ENCODE data around the gene SNRNP35.
"Not testable (repeated sequence)": the region's sequence is repeated elsewhere in the genome, so short reads cannot be mapped to it uniquely, and the experiment has no call there.

SNRNP35 gene

GRCh38 chr12:123449249-123449733 is 8.6 kb upstream of the SNRNP35 start:
- no peak for DNase-seq (ENCODE audit: low read depth in 2 of 2, low spot score in 1 of 2)

- no peak for DNase-seq (ENCODE audit: low read depth in 2 of 2, low spot score in 1 of 2)
These were observed 8.1 kb upstream of the SNRNP35 start for GRCh38 chr12:123449856-123450255.

DNA sequence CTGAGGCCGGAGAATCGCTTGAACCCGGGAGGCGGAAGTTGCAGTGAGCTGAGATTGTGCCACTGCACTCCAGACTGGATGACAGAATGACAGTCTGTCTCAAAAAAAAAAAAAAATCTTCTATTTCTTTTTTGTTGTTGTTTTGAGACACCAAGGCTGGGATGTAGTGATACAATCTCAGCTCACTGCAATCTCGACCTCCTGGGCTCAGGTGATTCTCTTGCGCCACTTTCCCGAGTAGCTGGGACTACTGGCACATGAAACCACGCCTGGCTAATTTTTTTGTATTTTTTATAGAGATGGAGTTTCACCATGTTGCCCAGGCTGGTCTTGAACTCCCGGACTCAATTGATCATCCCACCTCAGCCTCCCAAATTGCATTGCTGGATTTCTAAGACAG is 7.3 kb upstream of the SNRNP35 start:
- DNase-seq (ENCODE audit: low read depth in 2 of 2, low spot score in 1 of 2): no peak

- not testable (repeated sequence) for DNase-seq (ENCODE audit: low read depth in 2 of 2, low spot score in 1 of 2)
These were observed 5.7 kb upstream of the SNRNP35 start for GRCh38 chr12:123452276-123452550.

- no peak for DNase-seq (ENCODE audit: low read depth in 2 of 2, low spot score in 1 of 2)
These were observed 4.8 kb upstream of the SNRNP35 start for GRCh38 chr12:123453165-123453564.

GRCh38 chr12:123463174-123463573 is 5.2 kb downstream of the SNRNP35 start:
- DNase-seq (ENCODE audit: low read depth in 2 of 2, low spot score in 1 of 2): not testable (repeated sequence)

- DNase-seq (ENCODE audit: low read depth in 2 of 2, low spot score in 1 of 2): no peak
These were observed 7.1 kb downstream of the SNRNP35 start for GRCh38 chr12:123465084-123465483.

- DNase-seq (ENCODE audit: low read depth in 2 of 2, low spot score in 1 of 2): no peak
These were observed 10.8 kb downstream of the SNRNP35 start for GRCh38 chr12:123468786-123469185.

DNA sequence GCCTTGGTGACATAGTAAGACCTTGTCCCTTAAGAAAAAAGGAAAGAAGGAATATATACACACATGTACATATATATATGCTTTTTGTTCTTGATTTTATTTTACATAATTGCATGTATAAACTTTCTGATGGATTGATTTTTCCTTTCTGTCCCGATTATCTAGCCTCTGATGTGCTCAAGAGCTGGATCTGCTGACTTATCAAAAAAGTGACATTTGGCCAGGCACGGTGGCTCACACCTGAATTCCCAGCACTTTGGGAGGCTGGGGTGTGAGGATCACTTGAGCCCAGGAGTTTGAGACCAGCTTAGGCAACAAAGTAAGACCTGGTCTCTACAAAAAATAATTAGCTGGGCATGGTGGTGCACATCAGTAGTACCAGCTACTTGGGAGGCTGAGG is 12.0 kb downstream of the SNRNP35 start:
- no peak for DNase-seq (ENCODE audit: low read depth in 2 of 2, low spot score in 1 of 2)

DNA sequence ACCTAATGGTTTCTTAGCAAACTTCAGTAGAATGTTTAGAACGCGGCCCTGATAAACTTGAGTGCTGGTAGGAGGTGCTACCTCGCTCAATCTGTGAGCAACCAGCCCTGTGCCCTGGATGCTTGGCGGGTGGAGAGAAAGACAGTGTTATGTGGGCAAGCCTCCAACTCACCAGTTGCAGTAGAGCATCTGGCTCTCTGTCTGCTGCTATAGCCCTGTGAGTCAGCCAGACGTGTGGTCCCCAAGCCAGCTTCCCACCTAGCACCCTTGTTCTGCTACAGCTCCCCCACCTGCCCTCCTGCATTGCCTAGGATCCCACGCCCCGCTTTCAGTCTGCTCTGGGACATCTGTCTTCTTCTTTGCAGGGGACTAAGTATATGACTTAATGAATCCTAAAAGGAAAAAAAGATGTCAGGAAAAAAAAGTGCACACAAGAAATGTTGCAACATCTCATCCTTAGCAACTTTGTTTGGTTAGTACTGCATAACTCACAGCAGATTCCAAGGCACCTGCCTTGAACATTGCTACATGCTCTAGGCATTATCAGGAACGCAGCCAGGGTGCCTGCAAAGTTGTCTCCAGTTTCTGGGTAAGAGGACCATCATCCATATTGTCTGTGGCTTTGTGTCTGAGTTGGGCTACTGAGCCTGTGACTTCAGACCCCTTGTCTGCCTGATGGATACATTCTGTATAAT is 13.6 kb downstream of the SNRNP35 start:
- DNase-seq (ENCODE audit: low read depth in 2 of 2, low spot score in 1 of 2): no peak

DNA sequence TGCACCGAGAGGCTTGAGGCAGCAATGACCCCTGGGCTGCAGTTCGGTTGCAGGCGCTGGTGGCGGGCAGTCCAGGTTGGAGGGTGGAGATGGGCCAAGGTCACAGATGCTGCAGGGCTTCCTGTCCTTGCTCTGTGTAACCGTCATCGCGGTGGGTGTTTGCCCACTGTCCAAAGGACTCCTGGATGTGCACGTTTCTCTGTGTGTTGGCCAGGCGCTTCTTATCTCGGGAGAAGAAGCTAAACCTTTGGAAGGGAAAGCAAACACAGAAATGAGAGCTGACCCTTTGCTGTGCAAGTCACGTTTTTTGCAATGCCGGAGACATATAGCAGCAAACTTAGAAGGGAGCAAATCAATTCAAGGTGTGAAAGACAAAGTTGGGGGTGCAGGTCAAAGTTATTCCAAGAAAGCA is 14.5 kb downstream of the SNRNP35 start:
- DNase-seq (ENCODE audit: low read depth in 2 of 2, low spot score in 1 of 2): no peak

DNA sequence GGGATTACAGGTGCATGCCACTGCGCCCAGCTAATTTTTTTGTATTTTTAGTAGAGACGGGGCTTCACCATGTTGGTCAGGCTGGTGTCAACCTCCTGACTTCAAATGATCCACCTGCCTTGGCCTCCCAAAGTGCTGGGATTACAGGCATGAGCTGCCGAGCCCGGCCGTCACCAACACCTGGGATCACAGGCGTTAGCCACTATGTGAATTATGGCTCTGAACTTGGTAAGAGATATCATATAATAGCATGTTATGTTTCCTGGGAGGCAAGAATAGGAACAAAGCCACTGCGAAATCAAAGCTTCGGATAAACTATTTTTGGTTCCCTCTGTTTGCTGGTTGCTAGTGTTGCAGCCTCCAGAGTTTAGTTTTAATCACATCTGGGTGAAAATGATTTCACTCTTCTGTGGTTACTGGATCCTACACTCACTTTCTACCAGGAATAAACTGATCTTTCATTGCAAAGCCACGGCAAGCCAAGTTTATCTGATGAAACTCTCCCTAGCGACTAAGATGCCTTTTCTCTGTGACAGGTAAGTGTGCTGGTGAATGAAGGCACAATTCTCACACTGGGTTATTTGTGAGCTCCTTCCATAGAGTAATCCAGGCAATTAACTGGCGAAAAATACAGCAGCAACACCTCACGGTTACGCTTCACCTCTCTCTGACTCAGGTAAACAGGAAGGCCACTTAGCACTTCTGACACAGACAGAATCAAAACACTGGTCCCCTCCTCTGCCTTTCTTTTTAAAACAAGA is 16.7 kb downstream of the SNRNP35 start:
- no peak for DNase-seq (ENCODE audit: low read depth in 2 of 2, low spot score in 1 of 2)

DNA sequence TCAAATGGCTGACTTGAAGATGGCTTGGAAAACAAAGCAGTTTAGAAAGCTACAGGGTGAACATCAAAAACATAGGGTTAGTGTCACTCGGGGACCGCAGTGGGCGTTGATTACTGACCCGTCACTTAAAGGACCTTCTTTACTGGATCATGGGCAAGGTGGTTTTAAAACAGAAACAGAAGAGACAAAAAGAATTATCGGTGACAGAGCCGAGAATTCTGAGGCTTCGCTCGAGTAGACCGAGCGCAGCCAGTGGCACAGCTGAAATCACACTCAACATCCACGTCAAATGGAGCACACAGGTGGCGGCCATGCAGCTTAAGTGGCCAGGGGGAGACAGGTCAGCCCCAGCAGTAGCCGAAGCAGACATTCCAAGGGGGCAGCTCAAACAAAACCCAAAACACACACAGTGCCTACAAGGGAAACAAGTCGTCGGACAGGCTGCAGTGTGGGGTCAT is 17.3 kb downstream of the SNRNP35 start:
- DNase-seq (ENCODE audit: low read depth in 2 of 2, low spot score in 1 of 2): no peak

DNA sequence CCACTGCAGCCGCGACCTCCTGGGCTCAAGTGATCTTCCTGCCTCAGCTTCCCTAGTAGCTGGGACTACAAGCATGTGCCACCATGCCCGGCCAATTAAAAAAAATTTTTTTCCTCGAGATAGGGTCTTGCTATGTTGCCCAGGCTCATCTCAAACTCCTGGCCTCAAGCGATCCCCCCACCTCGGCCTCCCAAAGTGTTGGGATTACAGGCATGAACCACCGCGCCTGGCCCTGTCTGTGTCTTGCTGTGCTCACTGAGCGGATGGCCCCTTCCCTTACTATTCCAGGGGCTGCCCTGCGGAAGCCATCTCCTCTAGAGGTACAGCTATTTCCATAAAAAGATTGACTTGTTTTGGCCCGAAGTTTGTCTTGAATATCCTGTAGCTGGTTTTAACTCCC is 20.1 kb downstream of the SNRNP35 start:
- DNase-seq (ENCODE audit: low read depth in 2 of 2, low spot score in 1 of 2): no peak

DNA sequence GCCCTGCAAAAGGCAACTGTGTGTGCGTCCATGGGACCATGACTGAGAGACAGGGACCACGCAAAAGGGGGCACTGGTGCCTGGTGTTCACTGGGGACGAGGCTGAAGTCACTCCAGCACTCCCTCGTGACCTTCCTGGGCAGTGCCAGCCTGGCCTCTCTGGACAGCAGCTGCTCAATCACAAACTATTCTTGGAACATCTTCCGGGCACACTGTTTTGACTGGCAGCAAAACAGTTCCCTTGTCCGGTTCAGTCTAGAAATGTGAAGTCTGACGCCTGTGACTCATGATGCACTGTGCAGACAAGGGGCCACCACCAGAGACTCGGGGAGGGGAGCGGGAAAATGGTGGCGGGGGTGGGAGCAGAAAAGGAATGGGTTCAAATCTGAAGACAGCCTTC is 20.8 kb downstream of the SNRNP35 start:
- DNase-seq (ENCODE audit: low read depth in 2 of 2, low spot score in 1 of 2): no peak

GRCh38 chr12:123479442-123480180 is 21.7 kb downstream of the SNRNP35 start:
- DNase-seq (ENCODE audit: low read depth in 2 of 2, low spot score in 1 of 2): no peak

DNA sequence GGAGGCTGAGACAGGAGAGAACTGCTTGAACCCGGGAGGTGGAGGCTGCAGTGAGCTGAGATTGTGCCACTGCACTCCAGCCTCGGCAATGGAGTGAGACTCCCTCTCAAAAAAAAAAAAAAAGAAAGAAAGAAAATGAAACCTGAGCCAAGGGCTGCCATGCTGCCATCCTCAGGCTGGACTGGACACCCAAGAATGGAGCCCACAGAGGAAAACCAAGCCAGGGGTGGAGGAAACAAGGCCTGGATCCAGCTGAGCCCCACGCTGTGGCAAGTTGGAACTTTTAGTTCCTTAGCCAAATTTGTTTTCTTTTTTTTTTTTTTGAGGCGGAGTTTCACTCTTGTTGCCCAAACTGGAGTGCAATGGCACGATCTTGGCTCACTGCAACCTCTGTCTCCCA is 23.3 kb downstream of the SNRNP35 start:
- not testable (repeated sequence) for DNase-seq (ENCODE audit: low read depth in 2 of 2, low spot score in 1 of 2)

GRCh38 chr12:123482876-123483275 is 24.9 kb downstream of the SNRNP35 start:
- DNase-seq (ENCODE audit: low read depth in 2 of 2, low spot score in 1 of 2): no peak

- DNase-seq (ENCODE audit: low read depth in 2 of 2, low spot score in 1 of 2): no peak
These were observed 25.8 kb downstream of the SNRNP35 start for GRCh38 chr12:123483602-123484248.

- no peak for DNase-seq (ENCODE audit: low read depth in 2 of 2, low spot score in 1 of 2)
These were observed 27.8 kb downstream of the SNRNP35 start for GRCh38 chr12:123485756-123486155.

- no peak for DNase-seq (ENCODE audit: low read depth in 2 of 2, low spot score in 1 of 2)
These were observed 29.5 kb downstream of the SNRNP35 start for GRCh38 chr12:123487428-123487827.
